Neural cell (in vitro differentiated cells): ENCODE data around the gene ST8SIA6. TPM values are rescaled to one million over a fixed set of nuclear protein-coding genes. Genes with fewer than 3 reads are reported as not detected.
"Not testable (repeated sequence)": the region's sequence is repeated elsewhere in the genome, so short reads cannot be mapped to it uniquely, and the experiment has no call there.

Experiments
- H2AFZ ChIP-seq: fragments of 200-600, 300-800 bp; sonication (generic), shearing (Covaris generic); 2 replicates; pipeline ENCODE4 v1.6.0; 2014; ENCODE audit warnings: low read depth, mild to moderate bottlenecking, antibody characterized with exemption, low read length, moderate library complexity
- H3F3A ChIP-seq: fragments of 200-600 bp; shearing (Covaris generic); 2 replicates; pipeline ENCODE4 v1.6.1; 2016; ENCODE audit warnings: mild to moderate bottlenecking, moderate library complexity, mixed read lengths, antibody characterized with exemption, low read length; ENCODE audit not compliant: insufficient read depth, poor library complexity, severe bottlenecking
- H3K27ac ChIP-seq: fragments of 200-600, 300-800 bp; sonication (generic), shearing (Covaris generic); 2 replicates; pipeline ENCODE4 v1.5.1; 2014; ENCODE audit warnings: mild to moderate bottlenecking, low read length, moderate library complexity
- H3K27me3 ChIP-seq: fragments of 300-800, 200-600 bp; sonication (generic), shearing (Covaris generic); 2 replicates; pipeline ENCODE4 v1.6.0; 2014; ENCODE audit warnings: mild to moderate bottlenecking, low read depth, low read length, moderate library complexity; ENCODE audit not compliant: insufficient read depth
- H3K36me3 ChIP-seq: fragments of 300-800, 200-600 bp; sonication (generic), shearing (Covaris generic); 2 replicates; pipeline ENCODE4 v1.5.1; 2014; ENCODE audit warnings: mild to moderate bottlenecking, antibody characterized with exemption, low read length, moderate library complexity; ENCODE audit not compliant: insufficient read depth
- H3K4me2 ChIP-seq: fragments of 300-800, 200-600 bp; sonication (generic), shearing (Covaris generic); 2 replicates; pipeline ENCODE4 v1.6.0; 2014; ENCODE audit warnings: mild to moderate bottlenecking, low read length
- H3K4me3 ChIP-seq: fragments of 300-800, 200-600 bp; sonication (generic), shearing (Covaris generic); 2 replicates; pipeline ENCODE4 v1.5.1; 2014; ENCODE audit warnings: mild to moderate bottlenecking, low read length, moderate library complexity
- H3K79me2 ChIP-seq: fragments of 200-600 bp; shearing (Covaris generic); replicated peaks from 2 replicates; pipeline ENCODE4 v1.6.0; 2014; ENCODE audit warnings: mild to moderate bottlenecking, low read length, moderate library complexity; ENCODE audit not compliant: insufficient read depth
- H3K9ac ChIP-seq: fragments of 300-800, 200-600 bp; sonication (generic), shearing (Covaris generic); 2 replicates; pipeline ENCODE4 v1.6.1; 2016; ENCODE audit warnings: mild to moderate bottlenecking, low read length, mixed read lengths
- H3K9me2 ChIP-seq: fragments of 200-600 bp; shearing (Covaris generic); 2 replicates; pipeline ENCODE4 v1.6.1; 2016; ENCODE audit warnings: mild to moderate bottlenecking, low read length, mixed read lengths; ENCODE audit not compliant: insufficient read depth
- H3K9me3 ChIP-seq: fragments of 200-600, 300-800 bp; sonication (generic), shearing (Covaris generic); 2 replicates; pipeline ENCODE4 v1.6.1; 2016; ENCODE audit warnings: mild to moderate bottlenecking, mixed run types, low read length, moderate library complexity, mixed read lengths
- H4K20me1 ChIP-seq: fragments of 200-600 bp; shearing (Covaris generic); 2 replicates; pipeline ENCODE4 v1.6.1; 2016; ENCODE audit warnings: mild to moderate bottlenecking, mixed run types; ENCODE audit not compliant: insufficient read depth
- CTCF ChIP-seq: fragments of 450-650 bp; IDR thresholded peaks from 2 replicates; pipeline ENCODE4 v1.5.1; 2014; ENCODE audit warnings: antibody characterized with exemption, mild to moderate bottlenecking, moderate library complexity; ENCODE audit not compliant: poor library complexity, severe bottlenecking
- EP300 ChIP-seq: fragments of 450-650 bp; conservative IDR thresholded peaks from 2 replicates; pipeline ENCODE4 v1.6.1; 2014; ENCODE audit warnings: antibody characterized with exemption, mild to moderate bottlenecking, moderate library complexity; ENCODE audit not compliant: poor library complexity, severe bottlenecking
- EZH2 ChIP-seq: fragments of 200-600, 300-800 bp; shearing (Covaris generic), sonication (generic); IDR thresholded peaks from 2 replicates; pipeline ENCODE4 v1.6.1; 2014; ENCODE audit warnings: antibody characterized with exemption, low read length, borderline replicate concordance, mild to moderate bottlenecking; ENCODE audit not compliant: insufficient read depth, poor library complexity, severe bottlenecking
- MXI1 ChIP-seq: fragments of 450-650 bp; conservative IDR thresholded peaks from 2 replicates; pipeline ENCODE4 v1.6.1; 2014; ENCODE audit warnings: antibody characterized with exemption, mild to moderate bottlenecking; ENCODE audit not compliant: poor library complexity, severe bottlenecking
- POLR2AphosphoS5 ChIP-seq: IDR thresholded peaks from 2 replicates; pipeline ENCODE4 v1.6.1; 2012
- RAD21 ChIP-seq: fragments of 450-650 bp; conservative IDR thresholded peaks from 2 replicates; pipeline ENCODE4 v1.6.1; 2014; ENCODE audit warnings: antibody characterized with exemption, mild to moderate bottlenecking, moderate library complexity
- REST ChIP-seq: IDR thresholded peaks from 2 replicates; pipeline ENCODE4 v1.6.1; 2012; ENCODE audit warnings: borderline replicate concordance
- SMC3 ChIP-seq: fragments of 450-650 bp; conservative IDR thresholded peaks from 2 replicates; pipeline ENCODE4 v1.6.1; 2014; ENCODE audit warnings: antibody characterized with exemption, mild to moderate bottlenecking, moderate library complexity; ENCODE audit not compliant: poor library complexity
- TAF1 ChIP-seq: IDR thresholded peaks from 2 replicates; pipeline ENCODE4 v1.6.1; 2012; ENCODE audit warnings: low read depth
- polyA plus RNA-seq: library from polyadenylated mRNA; depleted of rRNA; stranded (reverse); fragments of >200 nt; gene quantifications from 2 replicates; pipeline ENCODE4 v1.2.3, GENCODE V29; 2014

Gene ST8SIA6
- polyA plus RNA-seq, 1 donor from 2014 or later: 0.41 TPM

GRCh38 chr10:17403161-17403560 lies 51.2 kb downstream of the ST8SIA6 start:
- Histone ChIP-seq H3F3A (no peaks in the 10 kb centered on the region), H3K36me3 (no peaks in the 10 kb centered on the region), H3K9ac (no peak overlapping the region), H3K4me2 (no peak overlapping the region), H3K27ac (no peak overlapping the region), H4K20me1 (no peaks in the 10 kb centered on the region), H3K27me3 (no peaks in the 10 kb centered on the region), H3K9me2 (no peaks in the 10 kb centered on the region), H3K9me3 (no peaks in the 10 kb centered on the region), H3K79me2 (no peaks in the 10 kb centered on the region), H3K4me3 (no peak overlapping the region), H2AFZ (no peak overlapping the region)
- TF ChIP-seq REST (no peak), EZH2 (no peak), SMC3 (no peak), CTCF (no peak), MXI1 (no peak), TAF1 (no peak), POLR2AphosphoS5 (no peak), EP300 (no peak), RAD21 (no peak)

GRCh38 chr10:17402040-17402439 lies 52.4 kb downstream of the ST8SIA6 start:
- not testable (repeated sequence) for H3K27ac ChIP-seq, H3K9me3 ChIP-seq, H3K27me3 ChIP-seq

GRCh38 chr10:17396004-17396403 lies 58.4 kb downstream of the ST8SIA6 start:
- TF ChIP-seq SMC3 (no peak), POLR2AphosphoS5 (peak; percentile 60), EP300 (peak; percentile 91)
- Histone ChIP-seq H3F3A (no peaks in the 10 kb centered on the region), H3K9me2 (no peaks in the 10 kb centered on the region), H3K27me3 (no peaks in the 10 kb centered on the region), H2AFZ (no peak overlapping the region), H3K36me3 (no peaks in the 10 kb centered on the region), H4K20me1 (no peaks in the 10 kb centered on the region), H3K27ac (no peak overlapping the region), H3K9ac (no peak overlapping the region), H3K4me3 (no peak overlapping the region), H3K4me2 (no peak overlapping the region), H3K79me2 (no peaks in the 10 kb centered on the region), H3K9me3 (no peaks in the 10 kb centered on the region)

More at GRCh38 chr10:17402040-17402439, 52.4 kb downstream of the ST8SIA6 start:
- H3K9me2 ChIP-seq, H2AFZ ChIP-seq, H3F3A ChIP-seq, H3K36me3 ChIP-seq, H3K4me3 ChIP-seq, H3K4me2 ChIP-seq, H3K79me2 ChIP-seq, H3K9ac ChIP-seq, H4K20me1 ChIP-seq: not testable (repeated sequence)
